ENCODE data around the gene ADGRF5. TPM values are rescaled to one million over a fixed set of nuclear protein-coding genes. Genes with fewer than 3 reads are reported as not detected.

The ADGRF5 gene
- under 0.01 and 1.0 TPM in 2 replicates for total RNA-seq (2014; rRNA removed; shearing (Covaris generic))

- no peak for DNase-seq
- no peak within 1 kb of the TSS for H3K4me3 ChIP-seq (ENCODE audit: insufficient read depth, low read depth, low read length)
- H3K36me3 ChIP-seq (replicated peaks; ENCODE audit: control insufficient read depth, insufficient read depth, low read length), result no peaks in the 10 kb centered on the region
- no peaks in the 10 kb centered on the region for H3K27me3 ChIP-seq (ENCODE audit: control insufficient read depth, insufficient read depth, low read length)
These were observed at the start of gene ADGRF5 for GRCh38 chr6:46921731-46922130. ADGRF5 (minus strand) TSS chr6:46921938; CDS start chr6:46906762, 15,176 bp downstream.

- Histone ChIP-seq H3K27me3 (ENCODE audit: control insufficient read depth, insufficient read depth, low read length) (no peaks in the 10 kb centered on the region), H3K4me3 (ENCODE audit: insufficient read depth, low read depth, low read length) (no peak overlapping the region), H3K36me3 (replicated peaks; ENCODE audit: control insufficient read depth, insufficient read depth, low read length) (no peaks in the 10 kb centered on the region)
- DNase-seq, result no peak
These were observed 47.5 kb upstream of the ADGRF5 start for GRCh38 chr6:46969206-46969605.

GRCh38 chr6:46967826-46968349 is 46.1 kb upstream of the ADGRF5 start:
- DNase-seq, result no peak

GRCh38 chr6:46964716-46965519 is 43.2 kb upstream of the ADGRF5 start:
- Histone ChIP-seq H3K36me3 (replicated peaks; ENCODE audit: control insufficient read depth, insufficient read depth, low read length) (no peaks in the 10 kb centered on the region), H3K4me3 (ENCODE audit: insufficient read depth, low read depth, low read length) (no peak overlapping the region), H3K27me3 (ENCODE audit: control insufficient read depth, insufficient read depth, low read length) (no peaks in the 10 kb centered on the region)
- DNase-seq, result no peak

More at GRCh38 chr6:46967826-46968349, 46.1 kb upstream of the ADGRF5 start:
- H3K4me3 ChIP-seq (ENCODE audit: insufficient read depth, low read depth, low read length), result no peak overlapping the region
- H3K27me3 ChIP-seq (ENCODE audit: control insufficient read depth, insufficient read depth, low read length), result no peaks in the 10 kb centered on the region
- H3K36me3 ChIP-seq (replicated peaks; ENCODE audit: control insufficient read depth, insufficient read depth, low read length), result no peaks in the 10 kb centered on the region

GRCh38 chr6:46963626-46964025 is 41.9 kb upstream of the ADGRF5 start:
- Histone ChIP-seq H3K4me3 (ENCODE audit: insufficient read depth, low read depth, low read length) (no peak overlapping the region), H3K27me3 (ENCODE audit: control insufficient read depth, insufficient read depth, low read length) (no peaks in the 10 kb centered on the region), H3K36me3 (replicated peaks; ENCODE audit: control insufficient read depth, insufficient read depth, low read length) (no peaks in the 10 kb centered on the region)
- no peak for DNase-seq

- DNase-seq, result no peak
- Histone ChIP-seq H3K36me3 (replicated peaks; ENCODE audit: control insufficient read depth, insufficient read depth, low read length) (no peaks in the 10 kb centered on the region), H3K27me3 (ENCODE audit: control insufficient read depth, insufficient read depth, low read length) (no peaks in the 10 kb centered on the region), H3K4me3 (ENCODE audit: insufficient read depth, low read depth, low read length) (no peak overlapping the region)
These were observed 41.3 kb upstream of the ADGRF5 start for GRCh38 chr6:46963039-46963438.

GRCh38 chr6:46961711-46962110 is 40.0 kb upstream of the ADGRF5 start:
- Histone ChIP-seq H3K36me3 (replicated peaks; ENCODE audit: control insufficient read depth, insufficient read depth, low read length) (no peaks in the 10 kb centered on the region), H3K27me3 (ENCODE audit: control insufficient read depth, insufficient read depth, low read length) (no peaks in the 10 kb centered on the region), H3K4me3 (ENCODE audit: insufficient read depth, low read depth, low read length) (no peak overlapping the region)
- DNase-seq, result no peak

- Histone ChIP-seq H3K4me3 (ENCODE audit: insufficient read depth, low read depth, low read length) (no peak overlapping the region), H3K27me3 (ENCODE audit: control insufficient read depth, insufficient read depth, low read length) (no peaks in the 10 kb centered on the region)
- DNase-seq, result no peak
These were observed 39.5 kb upstream of the ADGRF5 start for GRCh38 chr6:46961232-46961631.

GRCh38 chr6:46959419-46959818 is 37.7 kb upstream of the ADGRF5 start:
- DNase-seq, result no peak
- H3K36me3 ChIP-seq (replicated peaks; ENCODE audit: control insufficient read depth, insufficient read depth, low read length), result no peaks in the 10 kb centered on the region
- no peak overlapping the region for H3K4me3 ChIP-seq (ENCODE audit: insufficient read depth, low read depth, low read length)
- H3K27me3 ChIP-seq (ENCODE audit: control insufficient read depth, insufficient read depth, low read length), result no peaks in the 10 kb centered on the region

More at GRCh38 chr6:46961232-46961631, 39.5 kb upstream of the ADGRF5 start:
- no peaks in the 10 kb centered on the region for H3K36me3 ChIP-seq (replicated peaks; ENCODE audit: control insufficient read depth, insufficient read depth, low read length)

GRCh38 chr6:46956409-46956808 is 34.7 kb upstream of the ADGRF5 start:
- Histone ChIP-seq H3K27me3 (ENCODE audit: control insufficient read depth, insufficient read depth, low read length) (no peaks in the 10 kb centered on the region), H3K36me3 (replicated peaks; ENCODE audit: control insufficient read depth, insufficient read depth, low read length) (no peaks in the 10 kb centered on the region), H3K4me3 (ENCODE audit: insufficient read depth, low read depth, low read length) (no peak overlapping the region)
- DNase-seq, result no peak

- Histone ChIP-seq H3K4me3 (ENCODE audit: insufficient read depth, low read depth, low read length) (no peak overlapping the region), H3K36me3 (replicated peaks; ENCODE audit: control insufficient read depth, insufficient read depth, low read length) (no peaks in the 10 kb centered on the region), H3K27me3 (ENCODE audit: control insufficient read depth, insufficient read depth, low read length) (no peaks in the 10 kb centered on the region)
- DNase-seq, result no peak
These were observed 33.2 kb upstream of the ADGRF5 start for GRCh38 chr6:46954837-46955451.

GRCh38 chr6:46953921-46954320 is 32.2 kb upstream of the ADGRF5 start:
- no peaks in the 10 kb centered on the region for H3K36me3 ChIP-seq (replicated peaks; ENCODE audit: control insufficient read depth, insufficient read depth, low read length)
- no peak for DNase-seq
- no peaks in the 10 kb centered on the region for H3K27me3 ChIP-seq (ENCODE audit: control insufficient read depth, insufficient read depth, low read length)
- H3K4me3 ChIP-seq (ENCODE audit: insufficient read depth, low read depth, low read length), result no peak overlapping the region

GRCh38 chr6:46949632-46950280 is 28.0 kb upstream of the ADGRF5 start:
- Histone ChIP-seq H3K27me3 (ENCODE audit: control insufficient read depth, insufficient read depth, low read length) (no peaks in the 10 kb centered on the region), H3K4me3 (ENCODE audit: insufficient read depth, low read depth, low read length) (no peak overlapping the region), H3K36me3 (replicated peaks; ENCODE audit: control insufficient read depth, insufficient read depth, low read length) (no peaks in the 10 kb centered on the region)
- DNase-seq, result no peak

- H3K4me3 ChIP-seq (ENCODE audit: insufficient read depth, low read depth, low read length), result no peak overlapping the region
- H3K27me3 ChIP-seq (ENCODE audit: control insufficient read depth, insufficient read depth, low read length), result no peaks in the 10 kb centered on the region
- no peak for DNase-seq
- no peaks in the 10 kb centered on the region for H3K36me3 ChIP-seq (replicated peaks; ENCODE audit: control insufficient read depth, insufficient read depth, low read length)
These were observed 27.0 kb upstream of the ADGRF5 start for GRCh38 chr6:46948699-46949098.

- Histone ChIP-seq H3K36me3 (replicated peaks; ENCODE audit: control insufficient read depth, insufficient read depth, low read length) (no peaks in the 10 kb centered on the region), H3K4me3 (ENCODE audit: insufficient read depth, low read depth, low read length) (no peak overlapping the region), H3K27me3 (ENCODE audit: control insufficient read depth, insufficient read depth, low read length) (no peaks in the 10 kb centered on the region)
- no peak for DNase-seq
These were observed 25.8 kb upstream of the ADGRF5 start for GRCh38 chr6:46947497-46947896.

All from H7 (cell line).